Measurements from ENCODE around the gene TOLLIP.
"Not testable (repeated sequence)": the region's sequence is repeated elsewhere in the genome, so short reads cannot be mapped to it uniquely, and the experiment has no call there.

The TOLLIP gene

GRCh38 chr11:1342946-1343345, 33.5 kb upstream of the TOLLIP start:
- H3K4me3 ChIP-seq (replicated peaks; ENCODE audit: low read depth, low read length) = no peak overlapping the region
- TF ChIP-seq, protein P1, sequence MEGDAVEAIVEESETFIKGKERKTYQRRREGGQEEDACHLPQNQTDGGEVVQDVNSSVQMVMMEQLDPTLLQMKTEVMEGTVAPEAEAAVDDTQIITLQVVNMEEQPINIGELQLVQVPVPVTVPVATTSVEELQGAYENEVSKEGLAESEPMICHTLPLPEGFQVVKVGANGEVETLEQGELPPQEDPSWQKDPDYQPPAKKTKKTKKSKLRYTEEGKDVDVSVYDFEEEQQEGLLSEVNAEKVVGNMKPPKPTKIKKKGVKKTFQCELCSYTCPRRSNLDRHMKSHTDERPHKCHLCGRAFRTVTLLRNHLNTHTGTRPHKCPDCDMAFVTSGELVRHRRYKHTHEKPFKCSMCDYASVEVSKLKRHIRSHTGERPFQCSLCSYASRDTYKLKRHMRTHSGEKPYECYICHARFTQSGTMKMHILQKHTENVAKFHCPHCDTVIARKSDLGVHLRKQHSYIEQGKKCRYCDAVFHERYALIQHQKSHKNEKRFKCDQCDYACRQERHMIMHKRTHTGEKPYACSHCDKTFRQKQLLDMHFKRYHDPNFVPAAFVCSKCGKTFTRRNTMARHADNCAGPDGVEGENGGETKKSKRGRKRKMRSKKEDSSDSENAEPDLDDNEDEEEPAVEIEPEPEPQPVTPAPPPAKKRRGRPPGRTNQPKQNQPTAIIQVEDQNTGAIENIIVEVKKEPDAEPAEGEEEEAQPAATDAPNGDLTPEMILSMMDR (IDR thresholded peaks at IDR 0.05; ENCODE audit: low read length, missing control alignments) = no peak
- no peak for DNase-seq (ENCODE audit: low read depth)

- H3K4me3 ChIP-seq (replicated peaks; ENCODE audit: low read depth, low read length) = no peak overlapping the region
- peak; percentile 72 for DNase-seq (ENCODE audit: low read depth)
- TF ChIP-seq, protein P1 (IDR thresholded peaks at IDR 0.05; ENCODE audit: low read length, missing control alignments) = no peak
These were observed 32.6 kb upstream of the TOLLIP start for GRCh38 chr11:1341928-1342524.

DNA sequence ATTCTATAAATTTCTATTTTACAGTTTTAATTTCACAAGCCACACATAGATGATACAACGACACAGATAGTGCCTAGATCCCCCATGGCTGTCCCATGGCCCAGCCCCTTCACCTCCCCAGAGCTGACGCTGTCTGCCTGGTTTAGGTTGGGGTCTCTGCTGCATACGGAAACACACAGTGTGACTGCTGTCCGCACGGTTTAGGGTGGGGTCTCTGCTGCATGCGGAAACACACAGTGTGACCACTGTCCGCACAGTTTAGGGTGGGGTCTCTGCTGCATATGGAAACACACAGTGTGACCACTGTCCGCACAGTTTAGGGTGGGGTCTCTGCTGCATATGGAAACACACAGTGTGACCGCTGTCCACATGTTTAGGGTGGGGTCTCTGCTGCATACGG, 31.8 kb upstream of the TOLLIP start:
- not testable (repeated sequence) for DNase-seq (ENCODE audit: low read depth); H3K4me3 ChIP-seq (replicated peaks; ENCODE audit: low read depth, low read length)

DNA sequence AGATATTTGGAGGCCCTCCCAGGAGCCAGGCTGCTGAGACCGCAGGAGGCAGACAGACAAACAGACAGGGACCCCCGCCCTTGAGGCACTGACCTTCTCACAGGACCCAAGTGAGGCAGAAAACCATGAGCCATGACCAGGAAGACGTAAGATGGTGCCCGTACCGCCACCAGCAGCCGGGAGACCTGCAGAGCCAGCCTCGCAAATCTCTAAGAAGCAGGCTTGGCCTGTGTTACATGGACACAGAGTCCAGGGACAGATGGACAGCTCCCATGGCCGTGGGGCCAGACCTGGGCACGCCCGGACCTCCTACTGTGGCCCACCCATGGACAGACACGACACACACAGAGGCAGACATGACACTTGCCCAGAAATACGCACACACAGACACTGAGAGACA, 30.7 kb upstream of the TOLLIP start:
- no peak for DNase-seq (ENCODE audit: low read depth)
- TF ChIP-seq, protein P1 (IDR thresholded peaks at IDR 0.05; ENCODE audit: low read length, missing control alignments) = no peak
- H3K4me3 ChIP-seq (replicated peaks; ENCODE audit: low read depth, low read length) = no peak overlapping the region

- no peak for DNase-seq (ENCODE audit: low read depth)
- no peak overlapping the region for H3K4me3 ChIP-seq (replicated peaks; ENCODE audit: low read depth, low read length)
- TF ChIP-seq, protein P1 (IDR thresholded peaks at IDR 0.05; ENCODE audit: low read length, missing control alignments) = no peak
These were observed 29.7 kb upstream of the TOLLIP start for GRCh38 chr11:1339066-1339675.

DNA sequence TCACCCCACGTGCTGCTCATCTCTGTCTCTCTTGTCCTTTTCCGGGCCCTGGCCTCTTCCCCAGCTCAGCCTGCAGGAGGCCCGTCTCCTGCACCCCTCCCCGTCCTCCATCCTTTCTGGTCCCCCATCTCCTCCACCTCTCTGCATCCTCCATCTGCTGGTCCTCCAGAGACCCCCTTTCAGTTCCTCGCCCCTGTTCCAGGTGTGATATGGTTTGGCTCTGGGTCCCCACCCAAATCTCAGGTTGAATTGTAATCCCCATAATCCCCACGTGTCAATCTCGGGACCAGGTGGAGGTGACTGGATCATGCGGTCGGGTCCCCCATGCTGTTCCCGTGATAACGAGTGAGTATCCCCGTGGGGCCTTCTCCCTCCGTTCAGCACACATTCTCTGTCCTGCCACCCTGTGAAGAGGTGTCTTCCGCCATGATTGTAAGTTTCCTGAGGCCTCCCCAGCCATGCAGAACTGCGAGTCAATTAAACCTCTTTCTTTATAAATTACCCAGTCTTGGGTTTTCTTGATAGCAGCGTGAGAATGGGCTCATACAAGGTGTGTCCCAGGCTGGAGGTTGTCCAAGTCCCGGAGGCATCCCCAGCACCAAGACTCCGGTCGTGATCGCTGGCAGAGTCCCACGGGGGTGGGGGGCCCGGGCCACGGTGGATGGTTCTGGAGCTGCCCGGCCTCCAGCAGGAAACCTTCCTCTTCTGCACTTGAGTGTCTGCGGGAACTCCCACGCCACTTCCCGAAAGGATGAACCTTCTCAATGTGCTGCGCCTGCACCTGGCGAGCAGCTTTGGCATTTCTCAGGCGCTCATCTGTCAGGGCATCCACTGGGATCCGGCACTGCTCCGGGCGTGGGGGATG, 29.0 kb upstream of the TOLLIP start:
- TF ChIP-seq, protein P1 (IDR thresholded peaks at IDR 0.05; ENCODE audit: low read length, missing control alignments) = no peak
- no peak overlapping the region for H3K4me3 ChIP-seq (replicated peaks; ENCODE audit: low read depth, low read length)
- no peak for DNase-seq (ENCODE audit: low read depth)

GRCh38 chr11:1337647-1338007, 28.2 kb upstream of the TOLLIP start:
- no peak for DNase-seq (ENCODE audit: low read depth)
- no peak overlapping the region for H3K4me3 ChIP-seq (replicated peaks; ENCODE audit: low read depth, low read length)

More at GRCh38 chr11:1337647-1338007, 28.2 kb upstream of the TOLLIP start:
- TF ChIP-seq, protein P1 (IDR thresholded peaks at IDR 0.05; ENCODE audit: low read length, missing control alignments) = no peak
